Calu3 (cell line): ENCODE data around the gene OR10H1. TPM values are rescaled to one million over a fixed set of nuclear protein-coding genes. Genes with fewer than 3 reads are reported as not detected.

ENCODE experiments used
- total RNA-seq: library from RNA; stranded (reverse); gene quantifications from 2 replicates; pipeline ENCODE4 v1.2.3, GENCODE V29; 2022

Gene OR10H1
- total RNA-seq, 1 experiment from 2014 or later: 4.4 TPM

Other genes starting within 250 kb of the OR10H1 start
- not detected in 2 replicates for gene CYP4F8, start 200.4 kb downstream of the OR10H1 start, total RNA-seq
- 6.9 and 16.7 TPM in 2 replicates for gene CYP4F3, start 174.8 kb downstream of the OR10H1 start, total RNA-seq
- 3.8 and 8.8 TPM in 2 replicates for gene CYP4F12, start 142.6 kb downstream of the OR10H1 start, total RNA-seq
- not detected in 2 replicates for gene OR10H2, start 87.6 kb downstream of the OR10H1 start, total RNA-seq
- gene OR10H3, start 77.7 kb downstream of the OR10H1 start, total RNA-seq: not detected in 2 replicates
- gene OR10H5, start 28.0 kb downstream of the OR10H1 start, total RNA-seq: not detected in 2 replicates
- gene CYP4F2, start 82.4 kb upstream of the OR10H1 start, total RNA-seq: 0.22 TPM in 1 of 2 replicates, not detected in the other
- gene CYP4F11, start 118.9 kb upstream of the OR10H1 start, total RNA-seq: 2.6 and 7.2 TPM in 2 replicates
- not detected in 2 replicates for gene OR10H4, start 133.3 kb upstream of the OR10H1 start, total RNA-seq